Hepatocyte (in vitro differentiated cells): ENCODE data around the gene HEY2. TPM values are rescaled to one million over a fixed set of nuclear protein-coding genes. Genes with fewer than 3 reads are reported as not detected.

Experiments
- DNase-seq: peaks from one replicate; pipeline ENCODE4 v3.0.0-alpha.2; 2016; ENCODE audit warnings: low spot score
- H2AFZ ChIP-seq: fragments of 200-600 bp; sonication (generic); 2 replicates; pipeline ENCODE4 v1.6.0; 2016; ENCODE audit warnings: antibody characterized with exemption, mild to moderate bottlenecking
- H3K27ac ChIP-seq: fragments of 200-600 bp; sonication (generic); 2 replicates; pipeline ENCODE4 v1.5.1; 2016; ENCODE audit warnings: mild to moderate bottlenecking
- H3K27me3 ChIP-seq: fragments of 200-600 bp; sonication (generic); 2 replicates; pipeline ENCODE4 v1.6.1; 2016
- H3K36me3 ChIP-seq: fragments of 200-600 bp; sonication (generic); replicated peaks from 2 replicates; pipeline ENCODE4 v1.5.1; 2016; ENCODE audit warnings: low read depth; ENCODE audit not compliant: insufficient read depth
- H3K4me1 ChIP-seq: fragments of 200-600 bp; sonication (generic); 2 replicates; pipeline ENCODE4 v1.5.1; 2016; ENCODE audit warnings: mild to moderate bottlenecking, moderate library complexity; ENCODE audit not compliant: insufficient read depth
- H3K4me2 ChIP-seq: fragments of 200-600 bp; sonication (generic); 2 replicates; pipeline ENCODE4 v1.6.0; 2016
- H3K4me3 ChIP-seq: fragments of 200-600 bp; sonication (generic); 2 replicates; pipeline ENCODE4 v1.5.1; 2016; ENCODE audit warnings: mild to moderate bottlenecking
- H3K79me2 ChIP-seq: fragments of 200-600 bp; sonication (generic); 2 replicates; pipeline ENCODE4 v1.6.0; 2017; ENCODE audit warnings: mild to moderate bottlenecking
- H3K9me2 ChIP-seq: fragments of 200-600 bp; sonication (generic); replicated peaks from 2 replicates; pipeline ENCODE4 v1.6.0; 2017; ENCODE audit warnings: mild to moderate bottlenecking; ENCODE audit not compliant: insufficient read depth
- H3K9me3 ChIP-seq: fragments of 200-600 bp; sonication (generic); 2 replicates; pipeline ENCODE4 v1.5.1; 2016; ENCODE audit warnings: low read depth, mild to moderate bottlenecking
- H4K20me1 ChIP-seq: fragments of 200-600 bp; sonication (generic); 2 replicates; pipeline ENCODE4 v1.6.0; 2016; ENCODE audit warnings: mild to moderate bottlenecking; ENCODE audit not compliant: insufficient read depth, poor library complexity, severe bottlenecking
- EZH2 ChIP-seq: fragments of 200-600 bp; sonication (generic); IDR thresholded peaks from 2 replicates; pipeline ENCODE4 v1.6.1; 2016; ENCODE audit warnings: antibody characterized with exemption, mild to moderate bottlenecking, borderline replicate concordance
- EZH2phosphoT487 ChIP-seq: fragments of 200-600 bp; sonication (generic); IDR thresholded peaks from one replicate; pipeline ENCODE4 v1.6.1; 2018; ENCODE audit warnings: antibody characterized with exemption, mild to moderate bottlenecking, low read depth, moderate library complexity; ENCODE audit not compliant: unreplicated experiment, severe bottlenecking
- WGBS: methylation state at CpG from one replicate; pipeline ENCODE4 v1.1.6; 2016; ENCODE audit warnings: low lambda C conversion rate; ENCODE audit errors: missing lambda C conversion rate; 5-methylcytosine and 5-hydroxymethylcytosine counted together
- polyA plus RNA-seq: library from polyadenylated mRNA; unstranded; fragments of >200 nt; fragmentation: Nextera tagmentation; extraction: Ambion mirVana; gene quantifications from 2 replicates; pipeline ENCODE4 v1.2.1, GENCODE V29; 2016
- total RNA-seq: library from RNA; depleted of rRNA; stranded (reverse); fragments of >200 nt; gene quantifications from 2 replicates; pipeline ENCODE4 v1.2.3, GENCODE V29; 2014
- TF ChIP-seq, protein P1 (sequence below): fragments of 200-600 bp; sonication (generic); IDR thresholded peaks from 2 replicates; pipeline ENCODE4 v1.5.1; 2016; ENCODE audit warnings: antibody characterized with exemption, mild to moderate bottlenecking; ENCODE audit not compliant: poor library complexity

The HEY2 gene
- total and polyA plus RNA-seq, 2 experiments from 2014 or later, result 0.27 to 0.47 TPM

DNA sequence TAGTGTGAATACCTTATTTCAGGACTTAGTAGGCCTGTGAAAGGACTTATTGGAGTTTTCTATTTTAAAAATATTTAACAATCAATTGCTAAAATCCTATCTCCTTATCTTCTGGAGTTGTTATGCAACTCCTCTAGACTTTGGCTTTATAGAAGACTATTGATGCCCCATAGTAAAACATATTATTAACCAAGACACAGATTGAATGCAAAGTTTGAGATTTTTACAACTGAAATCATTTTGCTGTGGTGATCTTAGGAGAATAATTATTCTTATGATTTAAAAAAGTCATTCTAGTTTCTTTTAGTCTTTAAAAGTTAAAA lies 4.5 kb downstream of the HEY2 start:
- peaks cover 35% of the 10 kb centered on the region for H3K27me3 ChIP-seq

DNA sequence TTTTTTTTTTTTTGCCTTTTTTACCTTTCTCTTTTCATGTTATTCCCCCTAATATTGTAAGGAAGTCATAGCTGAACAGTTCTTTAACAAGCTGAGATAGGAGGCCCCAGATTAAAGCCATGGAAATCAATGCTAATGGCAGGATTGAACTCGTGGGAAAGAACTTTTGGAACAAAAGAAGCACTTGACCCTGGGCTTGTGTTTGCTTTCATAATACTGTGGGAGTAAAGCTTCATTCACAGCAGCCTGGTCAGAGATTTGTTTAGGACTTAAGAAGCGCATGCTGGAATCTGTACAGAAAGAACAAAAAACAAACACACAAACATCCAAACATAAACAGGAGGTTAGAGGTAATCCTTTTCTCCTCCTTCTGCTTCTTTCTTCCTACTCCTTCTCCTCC lies 5.1 kb downstream of the HEY2 start:
- Histone ChIP-seq H3K4me1 (peaks cover 5% of the 10 kb centered on the region), H3K27ac (no peak overlapping the region), H3K9me2 (no peaks in the 10 kb centered on the region), H3K4me3 (no peak overlapping the region), H3K36me3 (no peaks in the 10 kb centered on the region), H3K4me2 (no peak overlapping the region), H4K20me1 (no peaks in the 10 kb centered on the region), H3K9me3 (no peaks in the 10 kb centered on the region), H3K27me3 (peaks cover 34% of the 10 kb centered on the region), H2AFZ (no peak overlapping the region), H3K79me2 (no peaks in the 10 kb centered on the region)
- DNase-seq, result no peak
- TF ChIP-seq EZH2phosphoT487, result no peak
- TF ChIP-seq EZH2, result no peak
- 48% methylated on average over 2 of the region's 2 CpGs for WGBS

More for the DNA sequence above, 4.5 kb downstream of the HEY2 start:
- H3K4me3 ChIP-seq, result no peak overlapping the region
- no peaks in the 10 kb centered on the region for H3K36me3 ChIP-seq
- no peaks in the 10 kb centered on the region for H3K79me2 ChIP-seq
- H4K20me1 ChIP-seq, result no peaks in the 10 kb centered on the region
- H3K9me2 ChIP-seq, result no peaks in the 10 kb centered on the region
- no peaks in the 10 kb centered on the region for H3K9me3 ChIP-seq
- peaks cover 5% of the 10 kb centered on the region for H3K4me1 ChIP-seq
- no peak overlapping the region for H2AFZ ChIP-seq
- TF ChIP-seq, protein P1, sequence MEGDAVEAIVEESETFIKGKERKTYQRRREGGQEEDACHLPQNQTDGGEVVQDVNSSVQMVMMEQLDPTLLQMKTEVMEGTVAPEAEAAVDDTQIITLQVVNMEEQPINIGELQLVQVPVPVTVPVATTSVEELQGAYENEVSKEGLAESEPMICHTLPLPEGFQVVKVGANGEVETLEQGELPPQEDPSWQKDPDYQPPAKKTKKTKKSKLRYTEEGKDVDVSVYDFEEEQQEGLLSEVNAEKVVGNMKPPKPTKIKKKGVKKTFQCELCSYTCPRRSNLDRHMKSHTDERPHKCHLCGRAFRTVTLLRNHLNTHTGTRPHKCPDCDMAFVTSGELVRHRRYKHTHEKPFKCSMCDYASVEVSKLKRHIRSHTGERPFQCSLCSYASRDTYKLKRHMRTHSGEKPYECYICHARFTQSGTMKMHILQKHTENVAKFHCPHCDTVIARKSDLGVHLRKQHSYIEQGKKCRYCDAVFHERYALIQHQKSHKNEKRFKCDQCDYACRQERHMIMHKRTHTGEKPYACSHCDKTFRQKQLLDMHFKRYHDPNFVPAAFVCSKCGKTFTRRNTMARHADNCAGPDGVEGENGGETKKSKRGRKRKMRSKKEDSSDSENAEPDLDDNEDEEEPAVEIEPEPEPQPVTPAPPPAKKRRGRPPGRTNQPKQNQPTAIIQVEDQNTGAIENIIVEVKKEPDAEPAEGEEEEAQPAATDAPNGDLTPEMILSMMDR, result no peak
- TF ChIP-seq EZH2, result no peak
- no peak for TF ChIP-seq EZH2phosphoT487
- no peak overlapping the region for H3K4me2 ChIP-seq
- H3K27ac ChIP-seq, result no peak overlapping the region
- no peak for DNase-seq

DNA sequence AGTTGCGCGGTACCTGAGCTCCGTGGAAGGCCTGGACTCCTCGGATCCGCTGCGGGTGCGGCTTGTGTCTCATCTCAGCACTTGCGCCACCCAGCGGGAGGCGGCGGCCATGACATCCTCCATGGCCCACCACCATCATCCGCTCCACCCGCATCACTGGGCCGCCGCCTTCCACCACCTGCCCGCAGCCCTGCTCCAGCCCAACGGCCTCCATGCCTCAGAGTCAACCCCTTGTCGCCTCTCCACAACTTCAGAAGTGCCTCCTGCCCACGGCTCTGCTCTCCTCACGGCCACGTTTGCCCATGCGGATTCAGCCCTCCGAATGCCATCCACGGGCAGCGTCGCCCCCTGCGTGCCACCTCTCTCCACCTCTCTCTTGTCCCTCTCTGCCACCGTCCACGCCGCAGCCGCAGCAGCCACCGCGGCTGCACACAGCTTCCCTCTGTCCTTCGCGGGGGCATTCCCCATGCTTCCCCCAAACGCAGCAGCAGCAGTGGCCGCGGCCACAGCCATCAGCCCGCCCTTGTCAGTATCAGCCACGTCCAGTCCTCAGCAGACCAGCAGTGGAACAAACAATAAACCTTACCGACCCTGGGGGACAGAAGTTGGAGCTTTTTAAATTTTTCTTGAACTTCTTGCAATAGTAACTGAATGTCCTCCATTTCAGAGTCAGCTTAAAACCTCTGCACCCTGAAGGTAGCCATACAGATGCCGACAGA lies 9.9 kb downstream of the HEY2 start:
- Histone ChIP-seq H3K9me2 (no peaks in the 10 kb centered on the region), H4K20me1 (no peaks in the 10 kb centered on the region), H3K27me3 (peaks cover 6% of the 10 kb centered on the region), H3K9me3 (no peaks in the 10 kb centered on the region), H2AFZ (no peak overlapping the region), H3K79me2 (no peaks in the 10 kb centered on the region), H3K4me1 (no peaks in the 10 kb centered on the region), H3K36me3 (no peaks in the 10 kb centered on the region), H3K4me2 (no peak overlapping the region), H3K4me3 (no peak overlapping the region), H3K27ac (no peak overlapping the region)
- DNase-seq, result no peak
- WGBS, result 86% methylated on average over 42 of the region's 42 CpGs
- TF ChIP-seq EZH2phosphoT487 (no peak), EZH2 (no peak)
- TF ChIP-seq, protein P1, result peak; percentile 15

DNA sequence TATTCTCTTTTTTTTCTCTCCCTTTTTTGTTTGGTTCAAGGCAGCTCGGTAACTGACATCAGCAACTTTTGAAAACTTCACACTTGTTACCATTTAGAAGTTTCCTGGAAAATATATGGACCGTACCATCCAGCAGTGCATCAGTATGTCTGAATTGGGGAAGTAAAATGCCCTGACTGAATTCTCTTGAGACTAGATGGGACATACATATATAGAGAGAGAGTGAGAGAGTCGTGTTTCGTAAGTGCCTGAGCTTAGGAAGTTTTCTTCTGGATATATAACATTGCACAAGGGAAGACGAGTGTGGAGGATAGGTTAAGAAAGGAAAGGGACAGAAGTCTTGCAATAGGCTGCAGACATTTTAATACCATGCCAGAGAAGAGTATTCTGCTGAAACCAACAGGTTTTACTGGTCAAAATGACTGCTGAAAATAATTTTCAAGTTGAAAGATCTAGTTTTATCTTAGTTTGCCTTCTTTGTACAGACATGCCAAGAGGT lies 10.6 kb downstream of the HEY2 start:
- no peak for TF ChIP-seq EZH2phosphoT487
- TF ChIP-seq, protein P1, result no peak
- TF ChIP-seq EZH2, result no peak
- Histone ChIP-seq H3K9me3 (no peaks in the 10 kb centered on the region), H4K20me1 (no peaks in the 10 kb centered on the region), H3K9me2 (no peaks in the 10 kb centered on the region), H3K36me3 (no peaks in the 10 kb centered on the region), H2AFZ (no peak overlapping the region), H3K4me2 (no peak overlapping the region), H3K27ac (no peak overlapping the region), H3K79me2 (no peaks in the 10 kb centered on the region), H3K4me1 (no peaks in the 10 kb centered on the region), H3K4me3 (no peak overlapping the region), H3K27me3 (peaks cover 6% of the 10 kb centered on the region)
- 86% methylated on average over 5 of the region's 5 CpGs for WGBS
- no peak for DNase-seq
